Body of pancreas (tissue), 4 donors: Measurements from ENCODE around the gene SLC12A3. TPM values are rescaled to one million over a fixed set of nuclear protein-coding genes. Genes with fewer than 3 reads are reported as not detected.
A peak's percentile ranks its signal among the peaks of the same experiment; 100 is the strongest.

Experiments
- ATAC-seq: fragments of 150-250 bp; one replicate; pipeline ENCODE4 v1.9.1; 2016
- DNase-seq, 4 donors: peaks; one replicate each; pipeline ENCODE4 v3.0.0-alpha.2; 2019
- H3K27ac ChIP-seq, 4 donors: fragments of 200-600 bp; sonication (generic); 1 replicate in 3 of 4; 2 replicates in 1 of 4; pipeline versions ENCODE4 v1.5.1 to v1.6.1; 2016 to 2019; ENCODE audit warnings: mild to moderate bottlenecking in 1 of 4, mixed read lengths in 1 of 4, moderate library complexity in 1 of 4
- H3K27me3 ChIP-seq, 2 donors: fragments of 200-600 bp; sonication (generic); one replicate each; pipeline ENCODE4 v1.6.0; 2016; ENCODE audit warnings: mild to moderate bottlenecking in 1 of 2
- H3K36me3 ChIP-seq, 2 donors: fragments of 200-600 bp; sonication (generic); replicated peaks in 1 of 2; 2 replicates each; pipeline ENCODE4 v1.5.1; 2016; ENCODE audit warnings: low read depth in 2 of 2; ENCODE audit not compliant: insufficient read depth in 1 of 2
- H3K4me1 ChIP-seq: fragments of 200-600 bp; sonication (generic); one replicate; pipeline ENCODE4 v1.6.0; 2016
- H3K4me3 ChIP-seq, 2 donors: fragments of 200-600 bp; sonication (generic); 1 replicate in 1 of 2; 2 replicates in 1 of 2; pipeline ENCODE4 v1.5.1; 2016 to 2019
- H3K9me3 ChIP-seq, 3 donors: fragments of 200-600 bp; sonication (generic); 1 replicate in 2 of 3; 2 replicates in 1 of 3; pipeline ENCODE4 v1.5.1; 2016
- CTCF ChIP-seq, 7 experiments: fragments of 450-650 bp in 4 of 7; fragments of 200-600 bp in 3 of 7; sonication (generic) in 3 of 7; IDR thresholded peaks; one replicate each; pipeline ENCODE4 v1.5.1; 2016 to 2019; ENCODE audit warnings: antibody characterized with exemption in 7 of 7
- POLR2A ChIP-seq, 3 donors: fragments of 450-650 bp; IDR thresholded peaks; one replicate each; pipeline ENCODE4 v1.6.1; 2016; ENCODE audit warnings: antibody characterized with exemption in 3 of 3, mild to moderate bottlenecking in 2 of 3
- WGBS, 2 donors: methylation state at CpG; one replicate each; pipeline ENCODE4 v1.1.5; 2017; 5-methylcytosine and 5-hydroxymethylcytosine counted together
- intact Hi-C: fragments of 100-400 bp; cut with DNase I; formaldehyde crosslinking; loops from one replicate; pipeline ENCODE4 v1.15.1; 2023
- total RNA-seq, 2 donors: library from RNA; depleted of rRNA; stranded (reverse); fragments of >200 nt; gene quantifications; one replicate each; pipeline ENCODE4 v1.1.0, GENCODE V29; 2016

Gene SLC12A3
- not detected for total RNA-seq

GRCh38 chr16:56864960-56865359 is at the start of gene SLC12A3:
Gene SLC12A3 (plus strand): TSS chr16:56865207. CDS start chr16:56865236, 29 bp downstream.
- ATAC-seq: no peak
- no peaks in the 10 kb centered on the region for H3K27me3 ChIP-seq
- 85% methylated on average over 12 of the region's 12 CpGs; no CpG with 5 or more reads in 1 of the 2 donors for WGBS, 2 donors
- TF ChIP-seq POLR2A (IDR thresholded peaks at IDR 0.05) (no peak), CTCF (IDR thresholded peaks at IDR 0.05) (no peak)
- no peaks in the 10 kb centered on the region for H3K36me3 ChIP-seq
- no peak for DNase-seq
- no peak within 1 kb of the TSS for H3K4me3 ChIP-seq
- intact Hi-C loops: loop anchor here (5.0 kb wide), 1 partner anchor 97 kb away; the partner anchor contains the start of gene CETP
- H3K27ac ChIP-seq: no peak within 1 kb of the TSS
- H3K9me3 ChIP-seq: no peaks in the 10 kb centered on the region
- peaks cover 40% of the 10 kb centered on the region for H3K4me1 ChIP-seq

DNA sequence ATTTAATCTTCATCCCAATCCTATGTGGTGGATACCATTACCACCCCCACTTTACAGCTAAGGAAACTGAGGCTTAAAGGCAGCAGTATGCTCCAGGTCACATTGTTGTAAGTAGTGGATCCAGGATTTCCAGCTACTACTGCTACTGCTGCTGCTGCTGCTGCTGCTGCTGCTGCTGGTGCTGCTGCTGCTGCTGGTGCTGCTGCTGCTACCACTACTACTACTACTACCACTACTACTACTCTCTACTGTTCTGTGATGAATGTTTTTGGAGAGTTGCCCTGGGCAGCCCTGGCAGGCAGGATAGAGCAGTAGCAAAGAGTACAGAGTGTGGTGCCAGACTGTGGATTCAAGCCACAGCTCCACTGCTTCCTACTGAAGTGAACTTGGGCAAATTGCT is 49.3 kb upstream of the SLC12A3 start:
- Histone ChIP-seq H3K9me3 (no peaks in the 10 kb centered on the region), H3K27me3 (no peaks in the 10 kb centered on the region)
- intact Hi-C loops: no loop called here

DNA sequence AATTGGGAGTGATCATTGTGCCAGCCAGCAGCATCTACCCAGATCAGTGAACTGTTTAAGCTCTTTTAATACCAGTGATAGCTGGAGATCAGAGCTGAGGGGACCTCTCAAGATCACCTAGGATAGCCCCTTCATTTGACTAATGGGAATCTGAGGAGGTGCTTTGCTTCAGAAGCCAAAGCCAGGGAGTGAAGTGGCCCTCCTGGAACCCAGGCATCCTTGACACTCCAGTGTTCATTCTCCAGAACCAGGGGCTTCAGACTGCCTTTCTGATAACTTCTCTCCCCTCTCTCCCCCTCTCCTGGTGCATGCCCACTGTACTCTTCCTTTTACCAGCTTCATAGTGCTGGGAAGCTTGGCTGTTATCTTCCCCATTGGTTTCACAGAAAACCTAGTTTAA is 48.0 kb upstream of the SLC12A3 start:
- Histone ChIP-seq H3K4me1 (peaks cover 20% of the 10 kb centered on the region), H3K27ac (no peak overlapping the region), H3K4me3 (no peak overlapping the region), H3K36me3 (peaks cover 0 to 2% of the 10 kb centered on the region in 2 donors), H3K9me3 (no peaks in the 10 kb centered on the region), H3K27me3 (no peaks in the 10 kb centered on the region)
- TF ChIP-seq POLR2A (IDR thresholded peaks at IDR 0.05) (no peak), CTCF (IDR thresholded peaks at IDR 0.05) (no peak)
- DNase-seq (no peak), ATAC-seq (no peak)
- intact Hi-C loops: no loop called here

More for the DNA sequence above, 49.3 kb upstream of the SLC12A3 start:
- H3K36me3 ChIP-seq: no peaks in the 10 kb centered on the region
- H3K27ac ChIP-seq: peak overlapping the region in 2 of 4 donors; percentile 14 to 67
- no peak overlapping the region for H3K4me3 ChIP-seq
- H3K4me1 ChIP-seq: peaks cover 20% of the 10 kb centered on the region
- ATAC-seq (peak; percentile 32), DNase-seq (peak in 2 of 4 donors; percentile 23 to 26)
- TF ChIP-seq POLR2A (IDR thresholded peaks at IDR 0.05): no peak
- TF ChIP-seq CTCF (IDR thresholded peaks at IDR 0.05): no peak

DNA sequence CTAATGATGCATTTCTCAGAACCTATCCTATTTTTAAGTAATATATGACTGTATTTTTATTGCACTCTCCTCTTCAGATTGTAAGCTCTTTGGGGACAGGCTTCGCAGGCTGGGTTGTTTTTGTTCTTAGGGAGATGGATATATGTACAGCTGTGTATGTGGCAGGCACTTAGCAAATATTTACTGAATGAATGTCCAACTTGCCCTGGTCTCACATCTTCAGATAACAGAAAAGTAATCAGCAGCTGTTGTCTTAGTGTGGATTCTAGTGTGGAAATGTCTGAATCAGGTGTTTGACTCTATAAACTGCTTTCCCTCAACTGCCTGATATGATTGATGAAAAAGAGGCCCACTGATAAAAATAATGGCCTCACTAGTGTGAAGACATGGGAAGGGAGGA is 47.1 kb upstream of the SLC12A3 start:
- WGBS, 2 donors: 83 to 96% methylated on average over 1 of the region's 1 CpG
- intact Hi-C loops: no loop called here

More for the DNA sequence above, 47.1 kb upstream of the SLC12A3 start:
- Histone ChIP-seq H3K27me3 (no peaks in the 10 kb centered on the region), H3K4me3 (no peak overlapping the region), H3K4me1 (peaks cover 20% of the 10 kb centered on the region), H3K9me3 (no peaks in the 10 kb centered on the region), H3K27ac (no peak overlapping the region), H3K36me3 (peaks cover 0 to 2% of the 10 kb centered on the region in 2 donors)
- no peak for TF ChIP-seq POLR2A (IDR thresholded peaks at IDR 0.05)
- TF ChIP-seq CTCF (IDR thresholded peaks at IDR 0.05): no peak
- ATAC-seq (no peak), DNase-seq (no peak)
